Measurements from ENCODE around the gene NRAS.
A peak's percentile ranks its signal among the peaks of the same experiment; 100 is the strongest.
"Not testable (repeated sequence)": the region's sequence is repeated elsewhere in the genome, so short reads cannot be mapped to it uniquely, and the experiment has no call there.

NRAS gene

DNA sequence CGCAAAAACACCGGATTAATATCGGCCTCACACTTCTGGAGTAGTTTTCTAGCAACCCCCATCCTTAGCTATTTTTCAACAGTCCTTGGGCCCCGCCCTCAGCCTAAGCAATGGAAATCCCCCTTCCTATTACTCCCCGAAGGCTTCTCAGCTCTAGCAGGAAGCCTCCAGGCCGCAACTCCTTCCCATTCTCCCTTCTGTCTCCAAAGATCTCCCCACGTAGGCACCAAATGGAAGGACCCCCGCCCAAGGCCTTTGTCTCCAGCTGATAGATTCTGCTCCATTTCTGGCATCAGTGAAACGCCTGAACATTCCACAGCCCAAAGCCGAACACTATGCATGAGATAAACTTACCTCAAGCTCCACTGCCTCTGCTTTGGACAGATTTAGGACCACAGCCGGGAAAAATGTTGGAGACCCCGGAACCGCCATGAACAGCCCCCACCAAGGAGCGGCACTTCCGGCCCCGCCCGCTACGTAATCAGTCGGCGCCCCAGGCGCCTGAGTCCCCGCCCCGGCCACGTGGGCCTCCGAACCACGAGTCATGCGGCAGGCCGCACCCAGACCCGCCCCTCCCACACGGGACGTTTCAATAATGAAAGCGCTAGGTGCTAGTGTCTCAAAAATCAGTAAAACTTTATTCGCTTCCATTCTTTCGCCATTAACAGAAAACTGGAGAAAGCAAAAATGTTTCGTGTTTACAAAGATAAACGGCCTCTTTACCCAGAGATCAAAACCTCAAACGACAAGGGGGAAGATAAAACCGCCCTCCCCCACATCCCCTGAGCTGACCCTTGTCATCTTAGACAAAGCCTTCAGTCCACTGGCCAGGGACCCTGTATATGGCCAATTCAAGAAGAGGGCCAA lies at the start of gene NRAS:
NRAS (minus strand) TSS at position 468 of the 867 bp plus-strand sequence. CDS start 611 bp downstream, outside the sequence.
- Mint-ChIP-seq H3K36me3 (ENCODE audit: low read depth) (peaks cover 64% of the 10 kb centered on the region), H3K4me3 (peak within 1 kb of the TSS; percentile 98), H3K27ac (peak within 1 kb of the TSS; percentile 97), H3K27me3 (no peaks in the 10 kb centered on the region), H3K4me1 (peaks cover 43% of the 10 kb centered on the region), H3K9me3 (no peaks in the 10 kb centered on the region)
- ATAC-seq = peak; percentile 94
- DNase-seq = peak; percentile 98

DNA sequence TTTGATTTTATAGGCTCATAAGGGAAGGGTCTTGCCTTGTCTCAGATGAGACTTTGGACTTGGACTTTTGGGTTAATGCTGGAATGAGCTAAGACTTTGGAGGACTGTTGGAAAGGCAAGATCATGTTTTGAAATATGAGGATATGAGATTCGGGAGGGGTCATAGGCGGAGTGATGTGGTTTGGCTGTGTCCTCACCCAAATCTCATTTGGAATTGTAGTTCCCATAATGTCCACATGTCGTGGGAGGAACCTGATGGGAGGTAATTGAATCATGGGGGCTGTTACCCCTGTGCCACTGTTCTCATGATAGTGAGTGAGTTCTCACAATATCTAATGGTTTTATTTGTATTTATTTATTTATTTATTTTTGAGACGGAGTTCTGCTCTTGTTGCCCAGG lies 48.1 kb upstream of the NRAS start:
- Mint-ChIP-seq H3K36me3 (ENCODE audit: low read depth) (peaks cover 1% of the 10 kb centered on the region), H3K4me1 (no peaks in the 10 kb centered on the region), H3K27ac (no peak overlapping the region), H3K27me3 (no peaks in the 10 kb centered on the region), H3K9me3 (peaks cover 9% of the 10 kb centered on the region), H3K4me3 (no peak overlapping the region)
- DNase-seq (no peak), ATAC-seq (no peak)

DNA sequence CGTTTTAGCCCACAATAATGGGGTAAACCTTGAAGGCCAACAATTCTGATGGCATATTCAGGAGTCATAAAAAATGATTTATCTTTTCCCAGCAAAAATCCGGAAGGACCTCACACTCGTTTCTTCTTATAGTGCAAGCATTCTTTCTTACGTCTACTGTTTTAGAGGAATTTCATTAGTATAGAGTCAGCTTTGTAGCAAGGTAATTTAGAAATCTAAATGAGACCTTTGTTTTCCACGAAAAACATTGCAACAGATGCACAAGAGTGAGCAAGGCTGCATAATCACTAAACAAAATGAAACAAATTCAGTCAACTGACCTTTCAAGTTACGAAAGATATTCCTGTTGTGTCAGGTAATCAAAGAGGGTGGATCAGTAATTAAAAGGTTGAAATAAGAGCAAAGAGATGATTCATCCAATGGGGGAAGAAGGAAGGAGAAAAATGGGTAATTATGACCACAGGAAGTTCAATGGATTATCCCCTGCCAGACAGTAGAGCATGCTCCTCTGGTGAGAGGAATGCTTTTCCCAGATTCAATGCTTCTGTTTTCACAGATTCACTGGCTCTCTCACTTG lies 41.8 kb upstream of the NRAS start:
- ATAC-seq (no peak), DNase-seq (no peak)
- Mint-ChIP-seq H3K9me3 (peaks cover 7% of the 10 kb centered on the region), H3K4me3 (peak overlapping the region; percentile 98), H3K36me3 (ENCODE audit: low read depth) (peaks cover 25% of the 10 kb centered on the region), H3K27ac (peak overlapping the region; percentile 98), H3K27me3 (no peaks in the 10 kb centered on the region), H3K4me1 (peaks cover 48% of the 10 kb centered on the region)

DNA sequence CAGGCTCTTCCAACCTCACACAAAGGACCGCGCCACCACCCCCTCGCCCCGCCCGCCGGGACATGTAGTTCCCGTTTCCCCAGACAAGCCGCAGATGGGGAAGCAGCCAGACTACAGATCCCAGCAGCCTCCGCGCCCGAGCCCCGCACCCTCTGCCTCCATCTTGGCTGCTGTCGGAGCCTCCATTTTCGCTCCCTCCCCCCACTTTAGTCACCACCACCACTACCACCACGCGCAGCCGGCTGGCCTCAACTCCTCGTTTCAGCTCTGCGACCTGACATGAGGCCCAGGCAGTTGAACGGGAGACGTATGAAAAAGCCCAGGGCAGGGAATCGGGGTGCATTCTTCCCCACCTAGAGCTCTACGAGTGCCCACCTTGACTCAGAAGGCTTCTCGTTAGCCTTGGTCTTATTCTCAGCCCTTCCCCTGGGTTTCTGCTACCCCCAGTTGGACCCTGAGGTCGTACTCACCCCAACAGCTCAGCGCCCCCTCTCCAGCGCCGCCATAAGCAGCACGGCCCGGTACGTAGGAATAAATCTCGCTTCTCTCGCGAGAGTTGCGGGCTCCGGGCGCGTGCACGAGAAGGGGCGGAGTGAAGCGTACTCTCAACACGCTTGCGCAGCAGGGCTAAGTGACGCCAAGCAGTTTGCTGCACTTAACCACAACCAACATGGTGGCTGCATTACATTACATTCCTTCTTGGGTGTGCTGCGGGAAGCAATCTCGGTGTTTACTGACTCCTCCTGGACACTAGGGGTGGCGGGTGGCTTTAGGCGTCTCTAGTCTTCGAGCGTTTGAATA lies 41.1 kb upstream of the NRAS start, which contains the start of gene CSDE1:
CSDE1 (minus strand) TSS at position 530 of the 801 bp plus-strand sequence. CDS start 18,094 bp downstream, outside the sequence.
- Mint-ChIP-seq H3K4me3 (peak within 1 kb of the TSS; percentile 98), H3K36me3 (ENCODE audit: low read depth) (peaks cover 24% of the 10 kb centered on the region), H3K4me1 (peaks cover 53% of the 10 kb centered on the region), H3K27me3 (no peaks in the 10 kb centered on the region), H3K27ac (peak within 1 kb of the TSS; percentile 98), H3K9me3 (peaks cover under 1% of the 10 kb centered on the region)
- ATAC-seq = peak; percentile 83
- DNase-seq = peak; percentile 95

DNA sequence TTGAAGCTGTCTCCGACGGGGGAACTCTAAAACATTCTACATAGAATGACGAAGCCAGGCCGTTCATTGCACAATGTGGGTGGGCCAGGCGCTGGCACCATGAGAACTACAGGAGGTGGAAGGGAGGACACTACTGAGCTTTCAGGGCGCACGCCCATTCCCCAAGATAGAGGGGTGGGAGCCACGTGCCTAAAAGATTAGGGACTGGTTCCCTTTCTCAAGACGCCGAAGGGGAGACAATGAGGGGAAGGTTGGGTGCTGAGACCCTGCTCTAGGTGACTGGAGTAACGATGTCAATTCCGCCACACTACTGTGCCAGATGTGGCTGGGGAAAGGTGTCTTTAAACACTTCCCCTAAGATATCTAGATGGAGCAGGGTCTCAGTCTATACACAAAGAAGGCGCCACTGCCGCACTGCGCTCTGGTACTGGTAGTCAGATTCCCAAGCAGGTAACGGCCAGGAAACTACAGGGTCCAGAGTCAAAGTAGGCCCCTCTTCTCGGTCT lies 40.4 kb upstream of the NRAS start:
- no peaks in the 10 kb centered on the region for H3K27me3 Mint-ChIP-seq
- H3K36me3 Mint-ChIP-seq (ENCODE audit: low read depth) = peaks cover 30% of the 10 kb centered on the region
- H3K4me1 Mint-ChIP-seq = peaks cover 60% of the 10 kb centered on the region
- no peaks in the 10 kb centered on the region for H3K9me3 Mint-ChIP-seq
- H3K27ac Mint-ChIP-seq = peak overlapping the region; percentile 98
- DNase-seq = no peak
- H3K4me3 Mint-ChIP-seq = peak overlapping the region; percentile 98
- ATAC-seq = no peak

DNA sequence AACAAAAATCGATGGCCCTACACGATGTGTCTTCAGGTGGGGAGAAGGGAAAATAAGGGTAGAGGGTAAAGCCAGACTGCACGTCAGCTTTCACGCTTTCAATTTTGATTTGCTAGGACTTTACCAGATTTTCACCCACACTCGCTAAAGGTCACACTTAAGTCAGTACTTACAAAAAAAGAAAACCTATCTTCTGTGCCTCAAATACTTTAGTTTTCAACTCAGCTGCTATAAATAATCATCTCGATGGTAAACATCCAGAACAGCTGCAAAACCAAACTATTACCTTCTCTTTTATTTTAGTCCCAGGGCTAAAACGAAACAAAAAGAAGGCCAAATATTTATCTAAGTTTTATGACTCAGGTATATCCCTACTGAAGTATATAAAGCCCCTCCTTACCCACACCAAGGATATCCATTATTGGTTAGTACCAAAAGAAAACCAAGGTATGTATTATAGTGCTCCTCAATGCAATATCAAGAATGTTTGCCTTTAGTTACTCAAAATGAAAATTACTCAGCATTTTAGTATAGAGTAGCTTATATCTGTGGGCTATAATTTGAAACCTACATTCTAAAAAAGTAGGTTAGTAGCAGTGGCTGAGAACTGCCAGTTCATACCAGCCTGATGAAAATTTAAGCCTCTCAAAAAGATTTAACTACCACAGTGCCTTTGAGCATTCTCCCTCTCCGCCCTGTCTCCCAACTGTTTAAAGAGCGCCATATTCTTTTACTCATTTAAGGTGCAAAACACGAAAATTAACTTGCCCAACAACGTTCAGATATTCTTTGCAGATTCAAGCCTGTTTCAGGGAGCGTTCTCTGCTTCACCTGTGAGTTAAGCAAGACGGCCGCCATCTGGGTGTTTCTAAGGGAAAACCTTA lies 39.7 kb upstream of the NRAS start:
- Mint-ChIP-seq H3K4me1 (peaks cover 67% of the 10 kb centered on the region), H3K36me3 (ENCODE audit: low read depth) (peaks cover 30% of the 10 kb centered on the region), H3K27me3 (no peaks in the 10 kb centered on the region), H3K4me3 (peak overlapping the region; percentile 98), H3K9me3 (no peaks in the 10 kb centered on the region), H3K27ac (peak overlapping the region; percentile 98)
- no peak for DNase-seq
- ATAC-seq = peak; percentile 14

DNA sequence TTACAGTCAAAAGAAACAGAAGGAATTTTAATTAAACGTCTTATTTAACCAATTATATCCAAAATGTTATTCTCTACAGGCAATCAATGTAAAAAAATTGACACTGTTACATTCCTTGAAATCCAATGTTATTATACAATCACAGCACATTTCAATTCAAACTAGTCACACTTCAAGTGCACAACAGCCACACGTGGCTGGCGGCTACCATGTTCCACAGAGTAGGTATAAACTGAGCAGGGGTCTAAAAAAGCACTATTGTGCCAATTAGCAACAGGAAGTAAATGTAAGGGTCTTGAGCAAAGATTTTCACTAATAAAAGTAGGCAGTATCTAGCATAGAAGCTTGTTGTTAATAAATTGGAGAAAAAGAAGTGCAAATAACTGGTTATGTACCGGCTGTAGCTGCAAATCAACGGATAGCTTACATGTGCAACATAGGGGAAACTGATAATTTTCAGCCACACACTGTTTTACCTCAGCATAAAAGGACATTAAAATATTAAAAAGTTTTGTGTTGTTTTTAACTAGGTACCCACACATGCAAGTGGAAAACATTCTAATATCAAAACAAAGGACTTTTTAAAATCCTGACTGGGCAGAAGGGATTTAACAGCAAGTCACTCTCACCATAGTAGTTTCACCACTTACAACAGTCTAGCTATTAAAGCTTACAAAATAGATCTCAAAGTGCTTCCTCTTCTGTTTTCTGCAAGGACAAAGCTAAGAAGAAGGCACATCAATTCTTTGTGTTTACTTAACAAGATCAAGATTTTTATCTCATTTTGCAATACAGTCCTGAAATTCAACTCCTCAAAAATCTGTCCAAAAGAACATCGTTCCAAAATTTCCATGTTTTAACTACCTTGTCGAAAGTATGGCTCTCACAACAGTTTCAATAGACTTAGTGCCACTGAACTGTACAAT lies 38.7 kb upstream of the NRAS start:
- peak overlapping the region; percentile 98 for H3K27ac Mint-ChIP-seq
- DNase-seq (no peak), ATAC-seq (no peak)
- H3K4me3 Mint-ChIP-seq = peak overlapping the region; percentile 98
- peaks cover 36% of the 10 kb centered on the region for H3K36me3 Mint-ChIP-seq (ENCODE audit: low read depth)
- H3K27me3 Mint-ChIP-seq = no peaks in the 10 kb centered on the region
- no peaks in the 10 kb centered on the region for H3K9me3 Mint-ChIP-seq
- peaks cover 77% of the 10 kb centered on the region for H3K4me1 Mint-ChIP-seq

DNA sequence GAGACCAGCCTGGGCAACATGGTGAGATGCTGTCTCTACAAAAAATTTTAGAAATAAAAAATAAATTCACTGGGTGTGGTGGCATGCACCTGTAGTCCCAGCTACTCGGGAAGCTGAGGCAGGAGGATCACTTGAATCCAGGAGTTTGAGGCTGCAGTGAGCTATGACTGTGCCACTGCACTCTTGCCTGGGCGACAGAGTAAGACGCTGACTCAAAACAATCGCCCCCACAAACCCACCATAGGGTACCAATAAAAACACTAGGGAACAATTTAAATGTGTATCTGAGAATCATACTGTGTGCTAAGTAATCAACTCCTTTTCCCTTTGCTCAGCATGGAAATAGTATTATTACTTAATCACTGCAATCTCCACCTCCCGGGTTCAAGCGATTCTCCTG lies 37.1 kb upstream of the NRAS start:
- peaks cover 88% of the 10 kb centered on the region for H3K4me1 Mint-ChIP-seq
- peak overlapping the region; percentile 98 for H3K4me3 Mint-ChIP-seq
- H3K9me3 Mint-ChIP-seq, H3K27ac Mint-ChIP-seq, ATAC-seq, H3K27me3 Mint-ChIP-seq: not testable (repeated sequence)
- peaks cover 48% of the 10 kb centered on the region for H3K36me3 Mint-ChIP-seq (ENCODE audit: low read depth)
- peak; percentile 23 for DNase-seq

DNA sequence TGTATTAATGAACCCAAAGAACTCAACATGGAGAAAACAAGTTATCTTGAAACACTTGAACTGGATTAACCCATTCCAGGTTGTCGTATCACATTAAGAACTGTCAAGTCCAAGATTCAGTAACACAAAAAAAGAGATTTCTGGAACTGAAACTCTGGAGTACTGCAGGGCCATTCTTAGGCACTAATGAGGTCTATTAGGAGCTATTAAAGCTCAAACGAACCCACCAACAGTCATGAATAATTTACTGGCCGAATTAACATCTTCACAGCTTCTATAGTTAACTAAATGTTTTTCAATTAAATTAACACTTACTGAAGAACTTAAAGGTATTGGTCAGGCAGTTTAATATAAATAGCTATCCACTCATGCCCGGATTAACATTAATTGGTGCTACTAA lies 36.6 kb upstream of the NRAS start:
- Mint-ChIP-seq H3K36me3 (ENCODE audit: low read depth) (peaks cover 54% of the 10 kb centered on the region), H3K27ac (no peak overlapping the region), H3K27me3 (no peaks in the 10 kb centered on the region), H3K4me3 (peak overlapping the region; percentile 12), H3K9me3 (no peaks in the 10 kb centered on the region), H3K4me1 (peaks cover 88% of the 10 kb centered on the region)
- DNase-seq = no peak
- no peak for ATAC-seq

DNA sequence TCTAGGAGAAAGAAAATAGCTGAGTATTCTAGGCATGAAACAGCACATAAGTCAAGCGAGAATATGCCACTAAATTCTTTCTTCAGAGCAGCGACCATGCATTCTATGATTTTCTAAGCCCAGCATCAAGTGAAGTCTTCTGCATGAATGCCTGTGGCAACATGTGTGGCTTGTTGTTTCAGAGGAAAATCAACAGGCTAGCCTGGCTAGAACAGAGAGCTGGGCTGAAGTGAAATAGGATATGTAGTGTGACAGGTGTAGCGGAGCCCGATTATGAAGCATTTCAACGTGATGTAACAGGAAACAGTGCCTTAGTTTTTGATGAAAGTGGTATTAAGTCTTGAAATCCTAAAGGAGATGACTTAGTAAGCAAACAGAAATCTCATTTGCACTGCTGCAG lies 34.2 kb upstream of the NRAS start:
- Mint-ChIP-seq H3K27me3 (no peaks in the 10 kb centered on the region), H3K4me1 (peaks cover 92% of the 10 kb centered on the region), H3K27ac (no peak overlapping the region), H3K36me3 (ENCODE audit: low read depth) (peaks cover 45% of the 10 kb centered on the region), H3K9me3 (no peaks in the 10 kb centered on the region), H3K4me3 (no peak overlapping the region)
- DNase-seq (no peak), ATAC-seq (no peak)

DNA sequence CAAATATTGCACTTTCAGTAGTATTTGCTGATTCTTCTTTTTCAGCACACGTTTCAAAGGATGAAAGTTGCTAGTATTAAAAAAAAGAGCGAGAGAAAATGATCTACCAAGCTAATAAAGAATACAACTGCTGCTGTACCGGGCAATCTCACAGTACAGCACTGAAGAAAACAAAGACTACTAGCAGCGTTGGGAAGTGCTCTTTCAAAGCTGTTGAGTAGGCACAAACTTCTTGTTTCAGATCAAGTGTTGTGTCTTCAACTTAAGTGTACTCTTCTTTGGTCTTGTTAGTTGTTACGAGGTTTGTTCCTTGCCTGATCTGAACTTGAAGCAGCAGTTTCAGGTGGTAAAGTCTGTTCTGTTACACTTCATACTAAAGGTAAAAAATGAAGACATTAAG lies 33.3 kb upstream of the NRAS start:
- Mint-ChIP-seq H3K27ac (no peak overlapping the region), H3K9me3 (no peaks in the 10 kb centered on the region), H3K4me1 (peaks cover 92% of the 10 kb centered on the region), H3K36me3 (ENCODE audit: low read depth) (peaks cover 40% of the 10 kb centered on the region), H3K4me3 (no peak overlapping the region), H3K27me3 (no peaks in the 10 kb centered on the region)
- DNase-seq = no peak
- ATAC-seq = no peak

DNA sequence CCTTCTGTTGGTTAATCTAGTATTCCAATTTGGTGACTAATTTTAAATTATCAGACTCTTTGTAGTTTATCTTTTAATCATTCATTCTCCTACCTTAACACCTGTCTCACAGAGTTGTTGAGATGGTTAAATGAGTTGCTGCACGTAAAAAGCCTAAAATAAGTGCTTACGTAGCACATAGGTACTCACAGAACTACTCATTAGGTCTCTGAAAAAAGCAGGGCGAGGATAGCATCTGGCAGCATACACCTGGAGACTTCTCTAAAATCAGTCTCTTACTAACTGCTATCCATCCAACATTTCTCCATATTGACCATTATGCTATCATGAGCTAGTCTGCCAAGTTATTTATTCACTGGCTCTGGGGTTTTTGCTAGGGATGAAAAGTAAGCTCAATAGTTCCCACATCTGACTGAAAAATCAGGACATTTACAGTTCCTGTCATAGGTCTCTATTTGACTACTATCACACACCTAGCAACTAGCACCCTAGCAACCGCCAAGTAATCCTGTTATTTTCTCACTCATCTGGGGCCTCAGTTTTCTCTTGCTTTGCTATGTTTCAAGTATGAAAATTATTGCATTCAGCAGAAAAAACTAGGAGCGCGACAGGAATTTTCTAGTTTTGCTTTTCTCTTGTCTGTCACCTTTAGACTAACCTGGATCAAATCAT lies 30.0 kb upstream of the NRAS start:
- peaks cover 49% of the 10 kb centered on the region for H3K36me3 Mint-ChIP-seq (ENCODE audit: low read depth)
- peaks cover 85% of the 10 kb centered on the region for H3K4me1 Mint-ChIP-seq
- peak overlapping the region; percentile 23 for H3K27ac Mint-ChIP-seq
- DNase-seq (no peak), ATAC-seq (no peak)
- H3K4me3 Mint-ChIP-seq = no peak overlapping the region
- H3K27me3 Mint-ChIP-seq = no peaks in the 10 kb centered on the region
- no peaks in the 10 kb centered on the region for H3K9me3 Mint-ChIP-seq
